Kidney tubule cell (primary cell): ENCODE data around the gene GDPD5.
A peak's percentile ranks its signal among the peaks of the same experiment; 100 is the strongest.
"Not testable (repeated sequence)": the region's sequence is repeated elsewhere in the genome, so short reads cannot be mapped to it uniquely, and the experiment has no call there.

Experiments used
- DNase-seq: peaks from one replicate; pipeline ENCODE4 v3.0.0-alpha.2; 2018; ENCODE audit warnings: low spot score

The GDPD5 gene

DNA sequence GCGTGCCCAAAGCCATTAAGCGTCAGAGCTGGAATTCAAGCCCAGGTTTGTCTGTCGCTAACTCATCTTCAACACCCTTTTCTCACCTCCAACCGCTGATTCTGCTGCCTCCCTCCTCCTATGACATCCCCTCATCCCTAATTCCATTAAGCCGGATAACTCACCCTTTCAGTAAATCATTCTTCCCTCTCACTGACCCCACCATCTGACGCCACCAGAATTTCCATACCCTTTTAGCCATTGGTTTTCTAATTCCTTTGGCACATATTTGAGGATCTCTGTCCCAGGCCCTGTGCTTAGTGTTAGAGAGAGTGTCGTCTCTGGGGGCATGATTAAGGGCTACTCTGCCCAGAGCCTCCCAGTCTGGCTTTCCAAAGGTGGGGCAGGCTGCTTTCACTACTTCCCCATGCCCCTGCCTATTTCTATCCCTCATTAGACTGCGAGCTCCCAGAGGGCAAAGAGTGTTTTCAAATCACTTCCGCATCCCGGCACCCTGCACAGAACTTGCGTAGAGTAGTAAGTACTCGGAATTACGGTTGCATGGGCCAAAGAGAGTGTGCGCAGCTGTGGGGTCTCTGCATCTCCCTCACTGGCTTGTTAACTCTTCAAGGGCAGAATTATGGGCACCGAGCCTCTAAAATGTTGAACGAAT lies 96.6 kb downstream of the GDPD5 start:
- no peak for DNase-seq

DNA sequence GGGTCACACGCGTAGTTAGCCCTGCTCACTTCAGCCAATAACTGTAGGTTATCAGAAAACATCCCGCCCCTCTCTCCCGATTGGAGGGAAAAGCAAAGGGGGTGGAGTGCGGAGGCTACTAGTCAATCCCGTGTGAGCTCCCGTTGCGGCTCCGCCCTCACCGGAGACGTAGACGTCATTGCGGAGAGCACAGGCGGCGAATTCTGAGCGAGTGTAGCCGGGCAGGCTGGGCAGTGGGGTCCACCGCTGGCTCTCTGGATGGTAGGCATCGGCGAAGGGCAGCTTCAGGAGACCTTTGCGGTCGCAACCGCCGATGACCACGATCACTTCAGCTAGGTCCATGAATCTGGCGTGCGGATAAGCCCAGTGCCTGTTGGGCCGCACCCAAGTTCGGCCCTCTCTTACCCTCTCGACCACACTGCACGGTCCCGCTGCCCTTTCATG lies 97.4 kb downstream of the GDPD5 start:
- DNase-seq, result peak; percentile 89

DNA sequence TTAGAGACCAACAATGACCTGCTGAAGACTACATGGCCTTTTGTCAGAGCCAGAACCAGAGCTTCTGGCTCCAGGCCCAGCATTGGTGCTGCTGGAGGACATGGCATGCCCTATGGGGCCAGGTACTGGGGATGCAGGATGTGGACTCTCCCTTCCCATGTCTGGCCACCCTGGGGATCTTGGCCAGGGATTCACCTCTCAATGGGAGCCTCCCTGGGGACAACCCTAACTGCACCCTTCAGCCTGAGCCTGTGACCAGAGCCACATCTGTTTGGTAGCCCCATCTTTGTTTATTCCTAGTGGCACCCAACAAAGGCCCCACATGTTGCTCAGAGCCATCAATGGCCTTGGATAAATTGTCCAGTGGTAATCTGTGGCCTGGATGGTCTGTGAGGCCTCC lies 98.6 kb downstream of the GDPD5 start:
- no peak for DNase-seq

DNA sequence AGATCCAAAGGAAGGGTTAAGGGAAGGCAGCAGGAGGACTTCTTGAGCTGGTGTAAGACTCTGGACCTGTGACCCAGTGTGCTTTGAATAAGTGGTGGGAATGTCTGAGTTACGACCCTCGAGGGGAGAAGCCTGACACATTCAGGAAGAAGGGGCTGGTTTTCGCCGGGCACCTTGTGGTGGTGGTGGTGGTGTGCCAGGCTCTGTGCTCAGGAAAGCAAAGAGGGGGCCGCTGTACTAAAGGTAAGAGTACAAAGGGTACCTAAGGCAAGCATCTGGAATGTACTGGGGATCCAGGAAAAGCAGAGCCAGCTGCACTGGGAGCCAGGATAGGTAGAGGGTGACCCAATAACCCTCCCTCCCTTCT lies 99.0 kb downstream of the GDPD5 start:
- DNase-seq, result no peak

DNA sequence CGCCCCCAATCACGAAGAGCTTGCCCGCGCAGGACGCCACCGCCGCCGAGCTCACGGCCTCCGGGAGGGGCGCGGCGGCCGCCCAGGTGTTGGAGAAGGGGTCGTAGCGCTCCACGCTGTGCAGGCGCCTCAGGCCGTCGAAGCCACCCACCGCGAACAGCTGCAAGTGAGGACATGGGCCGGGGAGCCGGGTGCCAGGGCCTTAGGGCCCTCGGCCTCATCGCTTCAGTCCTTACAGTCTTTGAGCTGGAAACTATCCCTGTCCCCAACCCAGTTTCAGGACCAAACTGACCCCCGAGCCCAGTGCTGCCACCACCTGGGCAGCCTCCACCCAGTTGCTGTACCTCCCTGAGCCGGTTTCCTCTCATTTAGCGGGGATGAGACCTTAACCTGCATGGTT lies 100.3 kb downstream of the GDPD5 start:
- no peak for DNase-seq

DNA sequence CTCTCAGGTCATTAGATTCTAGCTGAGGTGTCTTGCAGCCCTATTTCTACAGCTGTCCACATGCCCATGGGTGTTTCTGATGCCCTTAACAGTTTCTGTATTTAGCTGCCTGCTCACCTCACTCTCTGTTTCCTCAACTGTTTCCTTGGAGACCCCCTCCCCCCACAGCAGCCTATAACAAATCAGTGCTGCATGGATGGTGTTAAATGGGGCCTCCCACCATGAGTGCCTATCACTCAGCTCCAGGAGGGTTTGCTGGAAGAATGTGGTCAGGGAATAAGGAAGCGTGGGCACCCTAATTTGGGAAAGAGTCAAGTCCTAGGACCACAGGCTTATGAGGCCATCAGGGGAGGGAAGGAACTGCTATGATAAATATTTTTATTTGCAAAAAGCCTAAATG lies 101.3 kb downstream of the GDPD5 start:
- DNase-seq, result no peak

DNA sequence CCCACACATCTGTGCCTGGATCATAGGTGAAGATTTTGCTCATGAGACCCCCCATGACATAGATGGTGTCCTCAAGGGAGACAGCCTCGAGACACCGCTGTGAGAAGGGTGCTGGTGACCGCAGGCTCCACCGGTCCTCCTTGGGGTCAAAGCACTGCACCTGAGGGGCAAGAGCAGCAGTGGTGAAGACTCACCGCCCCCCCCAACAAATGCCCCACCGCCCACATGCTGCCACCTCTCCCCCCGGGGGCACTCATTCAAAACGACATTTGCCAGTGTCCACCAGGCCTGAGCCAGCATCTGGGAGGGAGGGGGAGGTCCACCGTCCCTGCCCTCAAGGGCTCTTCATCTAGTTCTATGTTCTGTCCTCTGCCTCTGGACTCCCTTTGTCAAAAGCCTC lies 102.0 kb downstream of the GDPD5 start:
- DNase-seq, result no peak

DNA sequence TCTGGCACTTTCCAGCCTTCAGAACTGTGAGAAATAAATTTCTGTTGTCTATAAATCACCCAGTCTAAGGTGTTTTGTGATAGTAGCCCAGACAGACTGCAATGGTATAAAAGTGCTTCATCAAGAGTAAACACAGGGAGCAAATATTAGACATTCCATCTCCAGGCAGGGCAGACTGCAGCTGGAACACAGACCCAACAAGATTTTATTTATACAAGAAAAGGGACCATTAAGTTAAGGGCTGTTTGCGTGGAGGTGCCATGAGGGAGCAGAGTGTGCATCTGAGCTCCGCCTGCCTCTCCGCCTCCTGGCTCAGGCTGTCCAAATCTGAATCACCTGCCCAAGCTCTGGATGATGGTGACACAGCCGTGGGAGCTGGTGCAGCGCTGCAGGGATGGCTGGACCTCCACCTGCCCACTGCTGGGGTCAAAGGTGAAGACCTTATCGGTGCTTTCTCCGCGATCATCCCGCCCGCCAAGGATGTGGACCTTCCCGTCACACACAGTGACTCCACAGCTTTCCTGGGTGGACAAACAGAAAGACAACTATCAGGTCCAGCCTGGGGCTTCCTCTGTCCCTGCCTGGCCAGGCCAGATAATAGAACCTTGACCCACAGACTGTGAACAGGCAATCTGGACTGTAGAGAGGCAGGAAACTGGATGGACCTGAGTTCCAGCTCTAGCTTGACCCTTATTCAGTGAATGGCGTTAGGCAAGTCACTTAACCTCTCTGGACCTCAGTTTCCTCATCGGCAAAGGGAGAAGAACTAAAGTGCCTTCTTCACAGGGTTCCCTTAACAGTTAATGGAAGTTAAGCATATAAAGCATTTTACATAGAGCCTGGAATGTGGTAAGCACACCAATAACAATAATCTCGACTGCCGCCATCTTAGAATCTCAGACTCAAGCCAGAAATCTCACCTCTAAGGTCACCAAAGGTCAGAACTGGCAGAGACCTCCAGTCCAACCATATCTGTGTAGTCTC lies 103.2 kb downstream of the GDPD5 start:
- no peak for DNase-seq

DNA sequence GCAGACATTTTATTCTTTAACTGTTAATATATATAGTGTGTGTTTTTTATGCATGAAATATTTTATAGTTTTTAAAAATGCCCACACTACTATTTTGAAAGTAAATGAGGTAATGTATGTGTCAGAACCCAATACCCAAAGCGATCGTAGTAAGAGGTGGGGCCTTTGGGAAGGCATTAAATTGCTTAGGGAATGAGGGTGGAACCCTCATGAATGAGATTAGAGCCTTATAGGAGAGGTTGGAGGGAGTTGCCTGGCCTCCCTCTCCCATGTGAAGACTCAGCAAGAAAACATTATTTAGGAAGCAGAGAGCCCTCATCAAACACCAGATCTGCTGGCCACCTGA lies 103.9 kb downstream of the GDPD5 start:
- no peak for DNase-seq

DNA sequence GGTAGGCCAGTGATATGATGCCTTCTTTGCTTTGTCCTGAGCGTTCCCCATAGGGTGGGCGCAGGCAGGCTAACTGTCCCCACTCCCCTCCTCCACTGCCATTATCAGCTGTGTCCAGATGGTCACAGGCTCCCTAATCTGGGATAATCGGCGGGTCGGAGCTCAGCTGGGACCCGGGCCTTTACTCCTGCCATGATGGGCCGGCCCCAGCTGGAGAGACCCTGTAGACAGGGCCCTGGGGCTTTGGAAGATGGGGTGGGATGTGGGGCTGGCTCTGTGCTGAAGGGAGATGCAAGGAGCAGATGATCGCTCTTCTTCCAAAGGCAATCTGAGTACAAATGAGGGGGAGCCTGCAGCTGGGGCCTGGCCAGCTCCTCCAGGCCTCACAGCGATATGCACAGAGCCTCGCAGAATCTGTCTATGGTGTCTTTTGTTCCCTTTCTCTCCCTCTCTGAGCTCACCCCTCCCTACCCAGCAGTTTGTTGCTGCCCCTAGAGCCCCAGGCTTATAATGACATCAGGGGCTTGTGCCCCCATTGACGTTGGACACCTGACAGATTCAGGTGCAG lies 104.6 kb downstream of the GDPD5 start:
- DNase-seq, result no peak

DNA sequence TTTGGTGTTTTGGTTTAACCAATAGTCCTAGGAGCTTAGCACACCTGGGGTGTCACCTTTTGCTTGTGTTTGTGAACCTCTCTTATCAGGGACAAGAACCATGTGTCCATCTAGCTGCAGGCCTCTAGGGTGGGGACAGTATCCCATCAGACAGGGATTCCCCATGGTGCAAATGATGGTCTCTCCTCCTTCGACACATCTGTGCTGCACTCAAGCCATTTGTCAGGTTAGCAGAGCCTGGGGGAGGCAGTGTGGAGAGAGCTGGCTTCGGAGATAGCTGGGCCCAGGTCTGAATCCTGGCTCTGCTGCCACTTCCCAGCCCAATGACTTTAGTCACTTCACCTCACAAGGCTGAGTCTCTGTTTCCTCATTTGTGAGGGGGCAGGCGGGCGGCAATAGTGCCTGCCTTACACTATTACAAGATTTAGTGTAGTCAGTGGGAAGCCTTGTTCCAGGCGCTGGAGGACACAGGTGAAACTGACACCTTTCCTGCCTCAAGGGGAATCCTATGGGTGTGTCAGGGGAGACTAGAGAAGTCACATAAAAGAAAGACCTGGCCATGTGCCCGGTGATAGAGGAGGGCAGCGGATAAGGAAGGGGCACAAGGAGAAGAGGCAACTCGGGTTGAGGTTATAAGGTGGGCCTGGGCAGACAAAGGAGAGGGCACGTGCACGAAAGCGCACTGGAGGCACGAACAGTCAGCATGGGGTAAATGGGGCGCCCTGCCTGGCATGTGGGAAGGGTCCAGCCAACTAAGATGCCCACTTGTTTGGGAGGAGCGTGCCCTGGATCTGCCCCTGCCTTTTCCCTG lies 105.3 kb downstream of the GDPD5 start:
- no peak for DNase-seq

DNA sequence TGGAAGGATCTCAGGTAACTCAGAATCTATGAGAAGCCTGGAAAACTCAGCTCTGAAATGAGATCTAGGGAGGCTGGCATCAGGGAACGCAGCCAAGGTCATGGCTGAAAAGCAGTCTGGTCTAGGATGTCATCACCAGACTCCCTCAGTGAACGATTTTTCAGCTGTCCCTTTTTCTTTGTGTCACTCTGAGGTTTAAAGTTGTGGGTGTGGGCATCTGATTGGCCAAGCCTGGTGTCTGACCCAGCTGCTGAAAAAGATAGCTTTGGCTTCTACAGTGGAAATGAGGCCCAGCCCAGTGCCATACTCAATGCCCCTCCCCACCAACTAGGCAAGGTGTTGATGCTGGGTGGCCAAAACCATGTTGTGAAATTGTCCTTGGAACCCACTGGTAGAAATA lies 111.9 kb downstream of the GDPD5 start:
- DNase-seq, result no peak

DNA sequence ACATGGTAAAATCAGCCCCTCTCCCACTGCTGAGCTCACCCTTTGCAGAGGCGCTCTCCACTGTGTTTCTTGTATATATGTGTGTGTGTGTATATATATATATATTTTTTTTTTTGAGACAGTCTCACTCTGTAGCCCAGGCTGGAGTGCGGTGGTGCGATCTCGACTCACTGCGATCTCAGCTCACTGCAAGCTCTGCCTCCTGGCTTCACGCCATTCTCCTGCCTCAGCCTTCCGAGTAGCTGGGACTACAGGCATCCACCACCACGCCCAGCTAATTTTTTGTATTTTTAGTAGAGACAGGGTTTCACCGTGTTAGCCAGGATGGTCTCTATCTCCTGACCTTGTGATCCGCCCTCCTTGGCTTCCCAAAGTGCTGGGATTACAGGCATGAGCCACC lies 112.6 kb downstream of the GDPD5 start:
- DNase-seq, result not testable (repeated sequence)

DNA sequence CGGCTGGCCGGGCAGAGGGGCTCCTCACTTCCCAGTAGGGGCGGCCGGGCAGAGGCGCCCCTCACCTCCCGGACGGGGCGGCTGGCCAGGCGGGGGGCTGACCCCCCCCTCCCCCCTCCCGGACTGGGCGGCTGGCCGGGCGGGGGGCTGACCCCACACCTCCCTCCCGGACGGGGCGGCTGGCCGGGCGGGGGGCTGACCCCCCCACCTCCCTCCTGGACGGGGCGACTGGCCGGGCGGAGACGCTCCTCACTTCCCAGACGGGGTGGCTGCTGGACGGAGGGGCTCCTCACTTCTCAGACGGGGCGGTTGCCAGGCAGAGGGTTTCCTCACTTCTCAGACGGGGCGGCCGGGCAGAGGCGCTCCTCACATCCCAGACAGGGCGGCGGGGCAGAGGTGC lies 115.8 kb downstream of the GDPD5 start:
- DNase-seq, result not testable (repeated sequence)

DNA sequence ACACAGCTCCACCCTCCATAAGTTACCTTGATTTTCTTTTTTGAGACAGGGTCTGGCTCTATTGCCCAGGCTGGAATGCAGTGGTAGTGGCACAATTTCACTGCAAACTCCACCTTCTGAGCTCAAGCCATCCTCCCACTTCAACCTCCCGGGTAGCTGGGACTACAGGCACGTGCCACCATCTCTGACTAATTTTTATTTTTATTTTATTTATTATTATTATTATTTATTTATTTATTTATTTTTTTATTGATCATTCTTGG lies 116.9 kb downstream of the GDPD5 start:
- no peak for DNase-seq

DNA sequence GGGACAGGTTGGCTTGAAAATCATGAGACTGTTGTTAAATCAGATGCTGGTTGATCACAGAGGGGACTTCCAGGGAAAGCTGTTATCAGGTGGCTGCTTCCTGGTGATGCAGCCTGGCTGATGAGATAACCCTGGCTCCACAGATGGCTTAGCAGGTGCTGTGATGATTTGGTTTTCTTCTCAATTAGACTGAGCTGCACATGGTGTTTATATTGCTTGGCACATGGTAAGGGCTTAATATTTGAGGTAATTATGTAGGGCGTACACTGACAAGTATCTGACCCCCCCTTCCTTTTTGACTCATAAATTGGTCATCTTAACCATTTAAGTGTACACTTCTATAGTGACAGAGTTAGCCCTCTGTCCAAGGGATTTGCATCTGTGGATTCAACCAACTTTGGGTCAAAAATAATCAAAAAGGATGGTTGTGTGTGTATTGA lies 119.4 kb downstream of the GDPD5 start:
- peak; percentile 44 for DNase-seq

DNA sequence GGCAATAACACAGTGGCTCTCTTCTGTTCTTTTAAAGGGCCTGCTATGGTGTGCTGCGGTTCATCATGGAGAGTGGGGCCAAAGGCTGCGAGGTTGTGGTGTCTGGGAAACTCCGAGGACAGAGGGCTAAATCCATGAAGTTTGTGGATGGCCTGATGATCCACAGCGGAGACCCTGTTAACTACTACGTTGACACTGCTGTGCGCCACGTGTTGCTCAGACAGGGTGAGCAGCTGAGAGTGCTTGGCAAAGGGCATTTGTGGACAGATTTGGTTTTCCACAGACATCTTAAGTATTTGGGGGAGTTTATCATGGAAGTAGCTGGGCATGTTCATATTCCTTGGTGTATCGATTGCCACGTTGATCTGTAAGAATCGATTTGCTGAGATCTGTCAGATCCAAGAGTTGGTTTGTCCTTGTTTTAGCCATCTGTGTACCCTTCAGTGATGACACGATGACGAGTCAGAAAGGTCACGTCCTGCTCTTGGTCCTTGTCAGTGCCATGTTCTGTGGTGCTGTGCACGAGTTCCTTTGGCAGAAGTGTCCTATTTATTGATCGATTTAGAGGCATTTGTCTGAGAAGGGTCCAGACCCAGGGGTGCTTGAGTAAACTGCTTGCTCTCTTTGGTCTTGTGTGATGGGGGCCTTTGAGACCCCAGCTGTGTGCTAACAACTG lies 121.6 kb downstream of the GDPD5 start:
- DNase-seq, result no peak

DNA sequence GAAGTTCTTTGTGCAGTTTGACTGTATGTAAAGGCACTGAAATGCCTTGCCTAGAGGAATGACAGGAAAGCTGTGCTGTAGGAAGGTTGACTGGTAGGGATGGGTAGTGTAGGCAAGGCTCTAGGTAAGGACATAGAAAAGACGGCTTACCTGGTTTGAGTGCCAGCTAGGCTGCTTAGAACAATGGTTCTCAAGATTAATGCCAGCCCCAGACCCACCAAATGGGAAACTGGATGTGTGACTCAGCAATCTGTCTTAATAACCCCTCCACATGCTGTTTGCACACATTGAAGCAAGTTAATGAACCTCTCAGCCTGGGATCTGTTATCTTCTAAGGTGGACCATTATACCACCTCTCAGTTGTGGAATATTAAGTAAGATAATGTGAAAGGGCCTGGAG lies 122.7 kb downstream of the GDPD5 start:
- DNase-seq, result no peak

DNA sequence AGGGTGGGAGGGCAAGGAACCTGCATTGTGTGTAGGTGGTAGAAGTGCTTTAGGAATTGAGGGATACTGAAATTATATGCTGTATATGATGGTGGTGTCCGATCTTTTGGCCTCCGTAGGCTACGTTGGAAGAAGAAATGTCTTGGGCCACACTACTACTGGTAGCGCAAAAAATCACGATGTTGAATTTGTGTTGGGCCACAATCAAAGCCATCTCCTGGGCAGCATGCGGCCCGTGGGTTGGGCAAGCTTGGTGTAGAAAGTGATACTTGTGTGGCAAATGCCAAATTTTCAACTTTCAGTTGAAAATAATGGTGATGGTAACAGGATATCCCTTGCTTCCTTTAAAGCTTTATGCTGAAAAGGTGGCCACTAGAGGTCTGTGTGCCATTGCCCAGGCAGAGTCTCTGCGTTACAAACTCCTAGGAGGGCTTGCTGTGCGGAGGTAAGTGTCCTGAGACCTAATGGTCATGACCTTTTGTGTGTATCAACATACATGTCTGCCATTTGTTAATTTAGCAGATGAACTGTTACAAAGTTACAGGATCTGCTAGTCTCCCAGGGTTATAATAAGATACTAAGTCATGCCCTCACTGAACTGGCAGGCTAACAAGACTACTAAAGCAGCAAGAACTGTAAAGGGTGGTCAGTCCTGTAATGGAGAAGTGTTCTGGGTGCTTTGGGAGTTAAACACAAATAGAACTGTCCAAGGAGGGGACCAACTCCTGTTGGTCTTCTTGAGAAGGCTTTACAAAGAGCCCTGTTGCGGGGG lies 123.6 kb downstream of the GDPD5 start:
- no peak for DNase-seq

DNA sequence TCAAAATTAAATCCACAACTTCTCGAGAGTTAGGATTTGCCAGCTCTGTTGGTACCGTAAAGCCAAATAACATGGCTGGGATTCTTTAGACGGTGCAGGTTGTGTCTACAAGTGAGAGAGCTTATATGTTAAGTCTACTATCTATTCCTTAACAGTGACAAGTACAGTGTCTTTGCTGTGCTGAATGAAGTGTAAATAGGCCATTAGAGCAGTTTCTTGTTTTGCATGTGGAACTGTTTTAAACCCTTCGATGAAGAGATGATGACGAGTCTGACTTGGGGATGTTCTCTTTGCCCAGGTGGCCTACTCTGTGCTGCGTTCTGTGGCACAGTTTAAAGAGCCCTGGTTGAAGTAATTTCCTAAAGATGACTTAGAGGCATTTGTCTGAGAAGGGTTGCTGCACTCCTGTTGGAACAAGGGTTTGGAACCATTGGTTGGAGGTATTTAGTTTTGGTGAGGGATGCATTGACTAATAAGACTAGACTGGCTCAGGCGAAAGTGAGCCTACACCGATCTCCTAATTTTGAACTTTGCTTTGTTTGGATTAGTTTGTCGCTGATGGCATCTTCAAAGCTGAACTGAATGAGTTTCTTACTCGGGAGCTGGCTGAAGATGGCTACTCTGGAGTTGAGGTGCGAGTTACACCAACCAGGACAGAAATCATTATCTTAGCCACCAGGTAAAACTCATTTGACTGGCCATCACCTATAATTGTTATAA lies 125.4 kb downstream of the GDPD5 start:
- DNase-seq, result peak; percentile 30
